Esophagus muscularis mucosa (tissue), 3 donors: ENCODE results near the gene AVPR1A.

Experiments
- POLR2A ChIP-seq: fragments of 450-650 bp; IDR thresholded peaks from one replicate; pipeline ENCODE4 v1.6.1; 2017; ENCODE audit warnings: antibody characterized with exemption, moderate library complexity, mild to moderate bottlenecking, low read depth
- POLR2AphosphoS5 ChIP-seq, 2 donors: sonication (generic); formaldehyde crosslinking; IDR thresholded peaks; one replicate each; pipeline ENCODE4 v1.6.1; 2017; ENCODE audit warnings: antibody characterized with exemption in 2 of 2
- TF ChIP-seq, protein P1 (sequence below), 3 experiments: fragments of 200-600 bp in 2 of 3; fragments of 450-650 bp in 1 of 3; sonication (generic) in 2 of 3; IDR thresholded peaks; one replicate each; pipeline ENCODE4 v1.5.1; 2017 to 2019; ENCODE audit warnings: antibody characterized with exemption in 3 of 3, mild to moderate bottlenecking in 2 of 3, moderate library complexity in 1 of 3

DNA sequence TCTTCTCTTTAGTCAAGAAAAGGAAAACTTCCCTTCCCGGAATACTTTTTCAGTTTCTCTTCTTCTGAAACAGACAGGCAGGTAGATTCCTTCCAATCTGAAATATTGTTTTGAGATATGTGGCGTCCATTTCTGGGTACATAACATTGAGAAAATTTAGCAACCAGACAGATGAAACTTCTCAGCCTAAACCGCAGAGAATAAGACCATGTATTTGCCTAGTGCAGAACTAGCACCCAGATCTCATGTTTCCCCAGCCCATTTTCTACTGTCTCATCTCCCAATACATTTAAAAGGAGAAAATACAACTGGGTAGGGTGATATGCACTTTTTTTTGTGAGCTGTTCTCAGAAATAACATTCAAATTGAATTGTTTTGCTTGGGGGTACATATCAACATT, 6.4 kb downstream of the AVPR1A start:
- TF ChIP-seq, protein P1, sequence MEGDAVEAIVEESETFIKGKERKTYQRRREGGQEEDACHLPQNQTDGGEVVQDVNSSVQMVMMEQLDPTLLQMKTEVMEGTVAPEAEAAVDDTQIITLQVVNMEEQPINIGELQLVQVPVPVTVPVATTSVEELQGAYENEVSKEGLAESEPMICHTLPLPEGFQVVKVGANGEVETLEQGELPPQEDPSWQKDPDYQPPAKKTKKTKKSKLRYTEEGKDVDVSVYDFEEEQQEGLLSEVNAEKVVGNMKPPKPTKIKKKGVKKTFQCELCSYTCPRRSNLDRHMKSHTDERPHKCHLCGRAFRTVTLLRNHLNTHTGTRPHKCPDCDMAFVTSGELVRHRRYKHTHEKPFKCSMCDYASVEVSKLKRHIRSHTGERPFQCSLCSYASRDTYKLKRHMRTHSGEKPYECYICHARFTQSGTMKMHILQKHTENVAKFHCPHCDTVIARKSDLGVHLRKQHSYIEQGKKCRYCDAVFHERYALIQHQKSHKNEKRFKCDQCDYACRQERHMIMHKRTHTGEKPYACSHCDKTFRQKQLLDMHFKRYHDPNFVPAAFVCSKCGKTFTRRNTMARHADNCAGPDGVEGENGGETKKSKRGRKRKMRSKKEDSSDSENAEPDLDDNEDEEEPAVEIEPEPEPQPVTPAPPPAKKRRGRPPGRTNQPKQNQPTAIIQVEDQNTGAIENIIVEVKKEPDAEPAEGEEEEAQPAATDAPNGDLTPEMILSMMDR (IDR thresholded peaks at IDR 0.05): no peak
- TF ChIP-seq POLR2A: no peak
- no peak for TF ChIP-seq POLR2AphosphoS5 (IDR thresholded peaks at IDR 0.05)
